SU-DHL-6 (cell line): ENCODE measurements around the gene SETD2.
"Not testable (repeated sequence)": the region's sequence is repeated elsewhere in the genome, so short reads cannot be mapped to it uniquely, and the experiment has no call there.

Experiments used
- H2AFZ ChIP-seq: fragments of 200-600 bp; sonication (generic); 2 replicates; pipeline ENCODE4 v1.6.1; 2014; ENCODE audit warnings: low read depth, mild to moderate bottlenecking, moderate library complexity, mixed read lengths, antibody characterized with exemption, low read length; ENCODE audit not compliant: severe bottlenecking
- H3F3A ChIP-seq: fragments of 200-600 bp; shearing (Covaris generic); 2 replicates; pipeline ENCODE4 v1.6.0; 2016; ENCODE audit warnings: antibody characterized with exemption, mild to moderate bottlenecking; ENCODE audit not compliant: insufficient read depth
- H3K27ac ChIP-seq: fragments of 200-600 bp; sonication (generic); 2 replicates; pipeline ENCODE4 v1.5.1; 2016; ENCODE audit warnings: low read depth, mild to moderate bottlenecking, low read length, moderate library complexity, mixed read lengths
- H3K27me3 ChIP-seq: fragments of 200-600 bp; sonication (generic), shearing (Covaris generic); 2 replicates; pipeline ENCODE4 v1.6.0; 2014; ENCODE audit warnings: mild to moderate bottlenecking, low read length
- H3K36me3 ChIP-seq: fragments of 200-600 bp; sonication (generic); 2 replicates; pipeline ENCODE4 v1.6.1; 2014; ENCODE audit warnings: mild to moderate bottlenecking, low read length, mixed read lengths
- H3K4me2 ChIP-seq: fragments of 300-600, 200-600 bp; shearing (Covaris generic), sonication (generic); 2 replicates; pipeline ENCODE4 v1.6.0; 2014; ENCODE audit warnings: low read length, low read depth, mild to moderate bottlenecking; ENCODE audit not compliant: poor library complexity, severe bottlenecking
- H3K4me3 ChIP-seq: fragments of 200-600 bp; sonication (generic); 2 replicates; pipeline ENCODE4 v1.5.1; 2014; ENCODE audit warnings: antibody characterized with exemption, low read length, mild to moderate bottlenecking, mixed read lengths; ENCODE audit not compliant: insufficient read depth, poor library complexity, severe bottlenecking
- H3K79me2 ChIP-seq: fragments of 200-600 bp; sonication (generic); 2 replicates; pipeline ENCODE4 v1.6.1; 2014; ENCODE audit warnings: mild to moderate bottlenecking, low read length, moderate library complexity; ENCODE audit not compliant: insufficient read depth
- H3K9ac ChIP-seq: fragments of 200-600 bp; sonication (generic); 2 replicates; pipeline ENCODE4 v1.7.0; 2014; ENCODE audit warnings: mild to moderate bottlenecking, low read length
- H3K9me2 ChIP-seq: fragments of 200-600 bp; sonication (generic); replicated peaks from 2 replicates; pipeline ENCODE4 v1.6.1; 2014; ENCODE audit warnings: low read length; ENCODE audit not compliant: insufficient read depth
- H3K9me3 ChIP-seq: fragments of 200-600 bp; sonication (generic); 2 replicates; pipeline ENCODE4 v1.6.1; 2014; ENCODE audit warnings: low read length, mixed read lengths; ENCODE audit not compliant: insufficient read depth
- H4K20me1 ChIP-seq: fragments of 200-600 bp; sonication (generic); 2 replicates; pipeline ENCODE4 v1.6.1; 2014; ENCODE audit warnings: low read depth, mild to moderate bottlenecking, antibody characterized with exemption, low read length, moderate library complexity, mixed read lengths
- EZH2phosphoT487 ChIP-seq: fragments of 200-600 bp; sonication (generic), shearing (Covaris generic); conservative IDR thresholded peaks from 2 replicates; pipeline ENCODE4 v1.6.1; 2018; ENCODE audit warnings: mild to moderate bottlenecking, antibody characterized with exemption, low read length, moderate library complexity, mixed read lengths
- TF ChIP-seq, protein P1 (sequence below): fragments of 200-600 bp; sonication (generic); IDR thresholded peaks from one replicate; pipeline ENCODE4 v1.5.1; 2017; ENCODE audit warnings: antibody characterized with exemption, mild to moderate bottlenecking, low read length, moderate library complexity; ENCODE audit not compliant: insufficient read depth, poor library complexity, severe bottlenecking

SETD2 gene

DNA sequence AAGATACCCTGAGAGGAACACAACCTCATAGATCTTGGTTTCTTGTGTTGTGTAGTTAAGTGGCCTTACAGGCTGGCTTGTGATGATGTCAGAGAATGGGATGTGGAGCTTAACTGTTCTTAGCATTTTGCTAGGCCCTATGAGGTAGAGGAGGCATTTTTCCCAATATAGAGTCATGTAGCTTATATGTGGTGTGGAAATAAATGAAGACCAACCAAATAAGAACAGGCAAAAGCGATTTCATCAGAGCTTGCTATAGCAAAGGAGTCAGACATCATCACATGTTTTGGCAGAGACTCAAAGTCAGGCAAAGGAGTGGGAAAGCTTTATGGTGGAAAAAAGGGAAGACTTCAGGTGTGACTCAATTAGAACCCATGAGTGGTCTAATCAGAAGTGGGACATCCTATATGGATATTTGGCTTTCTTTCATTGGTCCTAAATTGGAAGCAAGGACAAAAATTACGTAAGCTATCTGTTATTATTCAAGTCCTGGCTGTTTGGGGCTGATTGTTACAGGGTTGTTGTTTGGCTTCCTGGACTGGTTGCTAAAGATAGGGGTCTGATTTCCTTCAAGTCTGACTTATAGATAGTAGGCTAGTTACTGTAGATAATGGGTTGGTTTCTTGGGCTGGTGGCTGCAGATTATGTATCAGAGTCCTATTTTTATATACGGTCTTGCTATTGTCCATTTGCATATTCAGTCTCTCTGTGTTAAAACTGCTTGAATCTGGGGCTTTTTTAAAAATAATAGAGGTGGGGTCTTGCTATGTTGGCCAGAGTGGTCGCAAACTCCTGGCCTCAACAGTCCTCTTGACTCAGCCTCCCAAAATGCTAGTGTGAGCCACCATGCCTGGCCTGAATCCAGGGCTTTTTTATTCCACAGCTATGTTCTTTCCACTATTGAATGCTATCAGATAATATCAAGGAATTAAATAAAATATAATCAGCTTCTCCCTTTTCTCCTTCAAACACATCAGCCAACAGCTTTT lies 30.3 kb upstream of the SETD2 start:
- H3K79me2 ChIP-seq, result no peaks in the 10 kb centered on the region
- no peaks in the 10 kb centered on the region for H3K9me2 ChIP-seq
- no peaks in the 10 kb centered on the region for H3K9me3 ChIP-seq
- no peak overlapping the region for H2AFZ ChIP-seq
- no peaks in the 10 kb centered on the region for H4K20me1 ChIP-seq
- no peak overlapping the region for H3K27ac ChIP-seq
- H3F3A ChIP-seq, result no peaks in the 10 kb centered on the region
- H3K4me3 ChIP-seq, result no peak overlapping the region
- TF ChIP-seq, protein P1, sequence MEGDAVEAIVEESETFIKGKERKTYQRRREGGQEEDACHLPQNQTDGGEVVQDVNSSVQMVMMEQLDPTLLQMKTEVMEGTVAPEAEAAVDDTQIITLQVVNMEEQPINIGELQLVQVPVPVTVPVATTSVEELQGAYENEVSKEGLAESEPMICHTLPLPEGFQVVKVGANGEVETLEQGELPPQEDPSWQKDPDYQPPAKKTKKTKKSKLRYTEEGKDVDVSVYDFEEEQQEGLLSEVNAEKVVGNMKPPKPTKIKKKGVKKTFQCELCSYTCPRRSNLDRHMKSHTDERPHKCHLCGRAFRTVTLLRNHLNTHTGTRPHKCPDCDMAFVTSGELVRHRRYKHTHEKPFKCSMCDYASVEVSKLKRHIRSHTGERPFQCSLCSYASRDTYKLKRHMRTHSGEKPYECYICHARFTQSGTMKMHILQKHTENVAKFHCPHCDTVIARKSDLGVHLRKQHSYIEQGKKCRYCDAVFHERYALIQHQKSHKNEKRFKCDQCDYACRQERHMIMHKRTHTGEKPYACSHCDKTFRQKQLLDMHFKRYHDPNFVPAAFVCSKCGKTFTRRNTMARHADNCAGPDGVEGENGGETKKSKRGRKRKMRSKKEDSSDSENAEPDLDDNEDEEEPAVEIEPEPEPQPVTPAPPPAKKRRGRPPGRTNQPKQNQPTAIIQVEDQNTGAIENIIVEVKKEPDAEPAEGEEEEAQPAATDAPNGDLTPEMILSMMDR, result no peak
- no peak for TF ChIP-seq EZH2phosphoT487
- no peaks in the 10 kb centered on the region for H3K36me3 ChIP-seq
- no peaks in the 10 kb centered on the region for H3K27me3 ChIP-seq
- no peak overlapping the region for H3K9ac ChIP-seq
- no peak overlapping the region for H3K4me2 ChIP-seq

DNA sequence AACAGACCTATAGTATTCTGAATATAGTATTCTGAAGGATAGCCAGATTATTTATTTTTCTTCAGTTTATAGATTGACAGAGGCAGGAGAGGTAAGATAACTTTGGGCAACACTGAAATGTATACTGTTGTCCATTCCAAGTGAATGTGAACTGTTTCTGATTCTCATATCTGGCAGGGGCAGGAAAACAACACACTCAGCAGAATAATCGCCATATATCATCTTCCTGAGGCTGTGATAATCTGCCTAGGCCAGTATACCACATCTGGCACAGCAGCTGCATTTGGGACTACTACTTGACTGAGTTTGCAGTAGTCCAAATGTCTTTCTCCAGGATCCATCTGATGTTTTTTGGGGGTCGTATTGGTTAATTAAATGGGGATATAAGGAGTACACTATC lies 22.4 kb upstream of the SETD2 start:
- no peaks in the 10 kb centered on the region for H3K9me3 ChIP-seq

DNA sequence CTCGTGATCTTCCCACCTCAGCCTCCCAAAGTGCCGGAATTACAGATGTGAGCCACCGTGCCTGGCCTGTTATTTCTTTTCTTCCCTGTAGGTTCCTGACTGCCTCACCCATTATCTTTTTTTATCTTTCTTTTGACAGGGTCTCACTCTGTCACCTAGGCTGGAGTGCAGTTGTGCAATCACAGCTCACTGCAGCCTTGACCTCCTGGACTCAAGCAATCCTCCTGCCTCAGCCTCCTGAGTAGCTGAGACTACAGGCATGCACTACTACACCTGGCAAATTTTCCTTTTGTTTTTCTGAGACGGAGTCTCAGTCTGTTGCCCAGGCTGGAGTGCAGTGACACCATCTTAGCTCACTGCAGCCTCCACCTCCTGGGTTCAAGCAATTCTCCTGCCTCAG lies 17.8 kb upstream of the SETD2 start:
- not testable (repeated sequence) for H3K27me3 ChIP-seq, H3K79me2 ChIP-seq, H3K4me2 ChIP-seq, H3K4me3 ChIP-seq, H3K36me3 ChIP-seq, H3K9me3 ChIP-seq, H3K9ac ChIP-seq, H3K27ac ChIP-seq, H3K9me2 ChIP-seq, H3F3A ChIP-seq, H4K20me1 ChIP-seq, H2AFZ ChIP-seq

More for the DNA sequence above, 22.4 kb upstream of the SETD2 start:
- TF ChIP-seq EZH2phosphoT487, result no peak
- TF ChIP-seq, protein P1, result no peak
- Histone ChIP-seq H3F3A (0 out of 2 replicates have a peak, but pooled peaks cover 5% of the 10 kb centered on the region), H3K9me2 (no peaks in the 10 kb centered on the region), H4K20me1 (no peaks in the 10 kb centered on the region), H3K4me2 (no peak overlapping the region), H3K4me3 (no peak overlapping the region), H3K79me2 (no peaks in the 10 kb centered on the region), H2AFZ (no peak overlapping the region), H3K27me3 (no peaks in the 10 kb centered on the region), H3K9ac (no peak overlapping the region), H3K36me3 (no peaks in the 10 kb centered on the region), H3K27ac (no peak overlapping the region)

DNA sequence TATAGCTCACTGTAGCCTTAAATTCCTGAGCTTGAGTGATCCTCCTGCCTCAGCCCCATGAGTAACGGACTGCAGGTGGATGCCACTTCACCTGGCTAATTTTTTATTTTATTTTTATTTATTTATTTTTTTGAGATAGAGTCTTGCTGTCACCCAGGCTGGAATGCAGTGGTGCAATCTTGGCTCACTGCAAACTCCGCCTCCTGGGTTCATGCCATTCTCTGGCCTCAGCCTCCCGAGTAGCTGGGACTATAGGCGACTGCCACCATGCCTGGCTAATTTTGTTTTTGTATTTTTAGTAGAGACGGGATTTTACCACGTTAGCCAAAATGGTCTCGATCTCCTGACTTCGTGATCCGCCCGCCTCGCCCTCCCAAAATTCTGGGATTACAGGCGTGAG lies 16.1 kb upstream of the SETD2 start:
- not testable (repeated sequence) for H3K79me2 ChIP-seq, H3K27ac ChIP-seq, H3K9me3 ChIP-seq, H3K9me2 ChIP-seq, H2AFZ ChIP-seq, H3K9ac ChIP-seq, H3K4me2 ChIP-seq, H4K20me1 ChIP-seq, H3K27me3 ChIP-seq, H3K4me3 ChIP-seq, H3K36me3 ChIP-seq
- H3F3A ChIP-seq, result peaks cover 15% of the 10 kb centered on the region
